ENCODE data around the gene PRPF18.

PRPF18 gene

GRCh38 chr10:13673156-13673555, 86.4 kb downstream of the PRPF18 start:
- Mint-ChIP-seq H3K36me3 (ENCODE audit: low read depth) (peaks cover 84% of the 10 kb centered on the region), H3K4me1 (ENCODE audit: low read depth) (no peaks in the 10 kb centered on the region), H3K27me3 (no peaks in the 10 kb centered on the region), H3K9me3 (no peaks in the 10 kb centered on the region), H3K4me3 (no peak overlapping the region), H3K27ac (no peak overlapping the region)
- intact Hi-C loops (cut with micrococcal nuclease), result no loop called here

GRCh38 chr10:13674645-13675588, 88.2 kb downstream of the PRPF18 start:
- Mint-ChIP-seq H3K4me3 (no peak overlapping the region), H3K36me3 (ENCODE audit: low read depth) (peaks cover 81% of the 10 kb centered on the region), H3K4me1 (ENCODE audit: low read depth) (no peaks in the 10 kb centered on the region), H3K27ac (no peak overlapping the region), H3K27me3 (no peaks in the 10 kb centered on the region), H3K9me3 (no peaks in the 10 kb centered on the region)
- intact Hi-C loops (cut with micrococcal nuclease), result no loop called here

- Mint-ChIP-seq H3K4me1 (ENCODE audit: low read depth) (peaks cover 15% of the 10 kb centered on the region), H3K27ac (no peak overlapping the region), H3K27me3 (peaks cover 4% of the 10 kb centered on the region), H3K36me3 (ENCODE audit: low read depth) (peaks cover 82% of the 10 kb centered on the region), H3K4me3 (no peak overlapping the region), H3K9me3 (no peaks in the 10 kb centered on the region)
- intact Hi-C loops (cut with micrococcal nuclease), result no loop called here
Observed at GRCh38 chr10:13678101-13678843, 91.5 kb downstream of the PRPF18 start.
